Measurements from ENCODE around the gene IKZF3.

DNA sequence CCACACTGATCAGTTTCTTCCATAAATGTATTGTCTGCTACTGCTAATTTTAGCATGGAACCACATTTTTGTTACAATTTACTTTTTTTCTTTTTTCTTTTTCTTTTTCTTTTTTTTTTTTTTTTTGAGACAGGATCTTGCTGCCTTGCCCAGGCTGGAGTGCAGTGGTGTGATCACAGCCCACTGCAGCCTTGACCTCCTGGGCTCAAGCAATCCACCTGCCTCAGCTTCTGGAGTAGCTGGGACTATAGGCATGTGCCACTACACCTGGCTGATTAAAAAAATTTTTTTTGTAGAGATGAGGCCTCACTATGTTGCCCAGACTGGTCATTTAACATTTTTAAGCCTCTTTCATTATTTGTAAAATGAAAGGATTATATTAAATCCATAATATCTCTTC is 23.0 kb upstream of the IKZF3 start:
- TF ChIP-seq, protein P1, sequence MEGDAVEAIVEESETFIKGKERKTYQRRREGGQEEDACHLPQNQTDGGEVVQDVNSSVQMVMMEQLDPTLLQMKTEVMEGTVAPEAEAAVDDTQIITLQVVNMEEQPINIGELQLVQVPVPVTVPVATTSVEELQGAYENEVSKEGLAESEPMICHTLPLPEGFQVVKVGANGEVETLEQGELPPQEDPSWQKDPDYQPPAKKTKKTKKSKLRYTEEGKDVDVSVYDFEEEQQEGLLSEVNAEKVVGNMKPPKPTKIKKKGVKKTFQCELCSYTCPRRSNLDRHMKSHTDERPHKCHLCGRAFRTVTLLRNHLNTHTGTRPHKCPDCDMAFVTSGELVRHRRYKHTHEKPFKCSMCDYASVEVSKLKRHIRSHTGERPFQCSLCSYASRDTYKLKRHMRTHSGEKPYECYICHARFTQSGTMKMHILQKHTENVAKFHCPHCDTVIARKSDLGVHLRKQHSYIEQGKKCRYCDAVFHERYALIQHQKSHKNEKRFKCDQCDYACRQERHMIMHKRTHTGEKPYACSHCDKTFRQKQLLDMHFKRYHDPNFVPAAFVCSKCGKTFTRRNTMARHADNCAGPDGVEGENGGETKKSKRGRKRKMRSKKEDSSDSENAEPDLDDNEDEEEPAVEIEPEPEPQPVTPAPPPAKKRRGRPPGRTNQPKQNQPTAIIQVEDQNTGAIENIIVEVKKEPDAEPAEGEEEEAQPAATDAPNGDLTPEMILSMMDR (conservative IDR thresholded peaks at IDR 0.05; ENCODE audit: low read length), result no peak
- no peak for TF ChIP-seq EZH2phosphoT487 (IDR thresholded peaks at IDR 0.05; ENCODE audit: borderline replicate concordance)

All from Loucy (cell line).